Endodermal cell (in vitro differentiated cells): ENCODE results near the gene MLLT1. TPM values are rescaled to one million over a fixed set of nuclear protein-coding genes. Genes with fewer than 3 reads are reported as not detected.

Source experiments
- DNase-seq: peaks from one replicate; pipeline ENCODE4 v3.0.0-alpha.2; 2017
- H3K27ac ChIP-seq: 2 replicates; pipeline ENCODE4 v1.5.1; 2013; ENCODE audit warnings: mild to moderate bottlenecking, low read depth, low read length, moderate library complexity
- H3K27me3 ChIP-seq: 2 replicates; pipeline ENCODE4 v1.6.1; 2013; ENCODE audit warnings: mild to moderate bottlenecking, low read length, moderate library complexity; ENCODE audit not compliant: insufficient read depth, control insufficient read depth, poor library complexity, severe bottlenecking
- H3K36me3 ChIP-seq: 2 replicates; pipeline ENCODE4 v1.7.0; 2013; ENCODE audit warnings: mild to moderate bottlenecking, low read length, moderate library complexity; ENCODE audit not compliant: control insufficient read depth, insufficient read depth
- H3K4me1 ChIP-seq: one replicate; pipeline ENCODE4 v1.7.0; 2013; ENCODE audit warnings: low read length; ENCODE audit not compliant: control insufficient read depth, insufficient read depth
- H3K4me3 ChIP-seq: 2 replicates; pipeline ENCODE4 v1.5.1; 2013; ENCODE audit warnings: mild to moderate bottlenecking, low read length, moderate library complexity
- H3K9ac ChIP-seq: 2 replicates; pipeline ENCODE4 v1.6.1; 2013; ENCODE audit warnings: mild to moderate bottlenecking, low read length, moderate library complexity; ENCODE audit not compliant: poor library complexity, severe bottlenecking; ENCODE audit errors: extremely low read depth
- H3K9me3 ChIP-seq: 2 replicates; pipeline ENCODE4 v1.6.1; 2013; ENCODE audit warnings: mild to moderate bottlenecking, low read length, moderate library complexity; ENCODE audit not compliant: control insufficient read depth
- H3K27ac Mint-ChIP-seq: 2 replicates; pipeline ENCODE4 v1.8.0; 2020; ENCODE audit warnings: mixed read lengths
- H3K27me3 Mint-ChIP-seq: 2 replicates; pipeline ENCODE4 v1.8.0; 2021; ENCODE audit warnings: mild to moderate bottlenecking, mixed read lengths; ENCODE audit not compliant: insufficient read depth
- H3K36me3 Mint-ChIP-seq: 2 replicates; pipeline ENCODE4 v1.8.0; 2020; ENCODE audit warnings: low read depth, mixed read lengths
- H3K4me1 Mint-ChIP-seq: 2 replicates; pipeline ENCODE4 v1.8.0; 2020; ENCODE audit warnings: mixed read lengths
- H3K4me3 Mint-ChIP-seq: 2 replicates; pipeline ENCODE4 v1.8.0; 2020; ENCODE audit warnings: mild to moderate bottlenecking, moderate library complexity, mixed read lengths
- H3K9me3 Mint-ChIP-seq: 2 replicates; pipeline ENCODE4 v1.8.0; 2020; ENCODE audit warnings: mild to moderate bottlenecking, mixed read lengths
- WGBS, 2 experiments: methylation state at CpG; one replicate each; pipeline versions ENCODE4 v1.1.5 to v1.1.7; 2013; ENCODE audit warnings: missing lambda C conversion rate in 2 of 2, mixed read lengths in 1 of 2; ENCODE audit not compliant: insufficient coverage in 1 of 2, insufficient read length in 1 of 2; 5-methylcytosine and 5-hydroxymethylcytosine counted together
- total RNA-seq, 2 donors: library from RNA; stranded (reverse); fragmentation: NEBNext Ultra II Directional in 1 of 2; extraction: Animal tissue kit (Norgen Biotek cat#: 25700) in 1 of 2; gene quantifications; 2 replicates in 1 of 2; 3 replicates in 1 of 2; pipeline ENCODE4 v1.2.1, GENCODE V29; 2021
- TF ChIP-seq, protein P1 (sequence below): fragments of 200-600 bp; sonication (generic); conservative IDR thresholded peaks from 2 replicates; pipeline ENCODE4 v1.5.0; 2021; ENCODE audit warnings: antibody characterized with exemption, mild to moderate bottlenecking

MLLT1 gene
- total RNA-seq, 2 donors from 2014 or later: 50.1 to 51.8 TPM

- H3K36me3 ChIP-seq: peaks cover 20% of the 10 kb centered on the region
- H3K9me3 ChIP-seq: no peaks in the 10 kb centered on the region
- H3K4me1 ChIP-seq: peaks cover 15% of the 10 kb centered on the region
- no peaks in the 10 kb centered on the region for H3K27me3 ChIP-seq
- no peak overlapping the region for H3K27ac ChIP-seq
- H3K4me1 Mint-ChIP-seq: peaks cover 5% of the 10 kb centered on the region
- TF ChIP-seq, protein P1, sequence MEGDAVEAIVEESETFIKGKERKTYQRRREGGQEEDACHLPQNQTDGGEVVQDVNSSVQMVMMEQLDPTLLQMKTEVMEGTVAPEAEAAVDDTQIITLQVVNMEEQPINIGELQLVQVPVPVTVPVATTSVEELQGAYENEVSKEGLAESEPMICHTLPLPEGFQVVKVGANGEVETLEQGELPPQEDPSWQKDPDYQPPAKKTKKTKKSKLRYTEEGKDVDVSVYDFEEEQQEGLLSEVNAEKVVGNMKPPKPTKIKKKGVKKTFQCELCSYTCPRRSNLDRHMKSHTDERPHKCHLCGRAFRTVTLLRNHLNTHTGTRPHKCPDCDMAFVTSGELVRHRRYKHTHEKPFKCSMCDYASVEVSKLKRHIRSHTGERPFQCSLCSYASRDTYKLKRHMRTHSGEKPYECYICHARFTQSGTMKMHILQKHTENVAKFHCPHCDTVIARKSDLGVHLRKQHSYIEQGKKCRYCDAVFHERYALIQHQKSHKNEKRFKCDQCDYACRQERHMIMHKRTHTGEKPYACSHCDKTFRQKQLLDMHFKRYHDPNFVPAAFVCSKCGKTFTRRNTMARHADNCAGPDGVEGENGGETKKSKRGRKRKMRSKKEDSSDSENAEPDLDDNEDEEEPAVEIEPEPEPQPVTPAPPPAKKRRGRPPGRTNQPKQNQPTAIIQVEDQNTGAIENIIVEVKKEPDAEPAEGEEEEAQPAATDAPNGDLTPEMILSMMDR: no peak
- 94% methylated on average over 12 to 17 of the region's 17 CpGs for WGBS, 2 experiments
- no peaks in the 10 kb centered on the region for H3K9me3 Mint-ChIP-seq
- H3K36me3 Mint-ChIP-seq: peaks cover 15% of the 10 kb centered on the region
- no peak for DNase-seq
- no peak overlapping the region for H3K4me3 Mint-ChIP-seq
- H3K4me3 ChIP-seq: no peak overlapping the region
- no peak overlapping the region for H3K27ac Mint-ChIP-seq
- no peak overlapping the region for H3K9ac ChIP-seq
- H3K27me3 Mint-ChIP-seq: no peaks in the 10 kb centered on the region
These were observed 58.4 kb downstream of the MLLT1 start for GRCh38 chr19:6221220-6221877.

DNA sequence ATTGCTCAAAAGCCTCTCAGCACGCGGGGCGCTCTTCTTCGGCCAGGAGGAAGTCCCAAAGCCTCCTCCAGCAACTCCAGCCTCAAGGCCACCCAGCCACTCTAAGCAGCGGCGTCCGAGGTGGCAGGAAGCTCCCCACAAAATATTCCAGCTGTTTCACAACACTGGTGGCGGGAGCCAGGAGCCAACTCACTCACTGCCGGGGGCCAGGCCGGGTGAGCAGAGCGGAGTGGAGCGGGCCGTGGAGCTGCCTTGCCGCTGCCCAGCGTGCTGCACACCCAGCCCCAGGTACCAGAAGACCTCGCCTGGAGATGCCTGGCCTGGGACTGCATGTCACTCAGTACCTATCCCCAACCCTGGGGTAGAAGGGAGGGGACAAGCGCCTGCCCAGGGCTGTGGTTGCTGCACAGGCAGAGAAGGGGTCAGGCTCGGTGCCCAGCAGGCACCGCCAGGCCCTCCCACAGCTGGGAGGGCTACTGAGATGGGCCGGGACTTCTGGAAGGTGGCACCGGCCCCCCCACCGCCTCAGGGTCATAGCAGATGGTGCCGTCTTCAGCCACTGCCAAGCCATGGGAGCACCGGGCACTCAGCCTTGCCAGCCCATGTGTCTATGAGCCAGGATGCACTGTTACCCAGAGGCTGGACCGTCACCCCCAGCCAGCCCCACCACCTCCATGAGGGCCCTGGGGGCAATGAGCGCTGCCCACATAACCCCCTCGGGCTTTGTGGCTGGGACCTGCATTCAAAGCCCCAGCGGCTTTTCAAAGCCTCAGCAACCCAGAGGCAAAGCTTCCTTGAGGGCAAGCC lies 59.2 kb downstream of the MLLT1 start:
- Histone ChIP-seq H3K27ac (no peak overlapping the region), H3K9me3 (no peaks in the 10 kb centered on the region), H3K4me1 (peaks cover 15% of the 10 kb centered on the region), H3K36me3 (peaks cover 15% of the 10 kb centered on the region), H3K27me3 (no peaks in the 10 kb centered on the region), H3K4me3 (no peak overlapping the region), H3K9ac (no peak overlapping the region)
- WGBS, 2 experiments: 93 to 95% methylated on average over 16 to 28 of the region's 28 CpGs
- Mint-ChIP-seq H3K36me3 (peaks cover 10% of the 10 kb centered on the region), H3K4me1 (peaks cover 5% of the 10 kb centered on the region), H3K27ac (no peak overlapping the region), H3K27me3 (no peaks in the 10 kb centered on the region), H3K4me3 (no peak overlapping the region), H3K9me3 (no peaks in the 10 kb centered on the region)
- TF ChIP-seq, protein P1: no peak
- DNase-seq: no peak

DNA sequence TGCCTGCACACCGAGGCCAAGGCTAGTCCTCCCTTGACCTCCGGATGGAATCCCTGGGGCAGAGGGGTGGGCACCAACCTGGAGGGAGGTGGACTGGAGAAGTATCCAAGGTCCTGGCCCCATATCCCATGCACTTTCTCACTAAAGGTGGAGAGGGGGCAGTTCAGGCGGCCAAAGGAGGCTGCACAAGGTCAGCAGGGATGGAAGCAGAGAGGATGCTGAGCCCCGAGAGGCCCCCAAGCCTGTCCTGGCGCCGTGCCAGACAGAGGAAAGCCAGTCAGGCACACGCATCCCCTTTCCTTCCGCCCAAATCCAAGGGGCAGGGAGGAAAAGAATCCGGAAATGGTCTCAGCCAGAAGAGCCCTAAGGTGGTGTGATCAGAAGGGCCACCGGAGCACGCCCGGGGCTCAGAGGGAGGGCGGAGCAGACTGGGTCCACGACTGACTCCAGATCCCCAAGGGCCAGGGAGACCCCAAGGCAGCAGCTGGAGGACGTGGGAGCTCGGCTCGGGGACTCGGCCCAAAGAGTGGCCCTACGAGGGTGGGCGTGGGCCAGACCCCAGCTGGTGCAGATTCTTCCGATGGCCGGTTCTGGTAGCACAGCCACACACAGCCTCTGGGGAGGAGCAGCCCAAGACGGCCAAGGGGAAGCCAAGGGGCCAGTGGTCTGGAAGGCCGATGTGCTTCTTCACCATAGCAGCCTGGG lies 60.0 kb downstream of the MLLT1 start:
- no peak overlapping the region for H3K27ac Mint-ChIP-seq
- H3K27me3 ChIP-seq: no peaks in the 10 kb centered on the region
- H3K27ac ChIP-seq: peak overlapping the region; percentile 38
- peaks cover 5% of the 10 kb centered on the region for H3K4me1 Mint-ChIP-seq
- DNase-seq: no peak
- H3K4me3 ChIP-seq: no peak overlapping the region
- peaks cover 15% of the 10 kb centered on the region for H3K4me1 ChIP-seq
- no peak overlapping the region for H3K9ac ChIP-seq
- WGBS, 2 experiments: 91 to 100% methylated on average over 7 to 24 of the region's 24 CpGs
- no peaks in the 10 kb centered on the region for H3K9me3 Mint-ChIP-seq
- H3K36me3 Mint-ChIP-seq: peaks cover 7% of the 10 kb centered on the region
- H3K4me3 Mint-ChIP-seq: no peak overlapping the region
- no peaks in the 10 kb centered on the region for H3K9me3 ChIP-seq
- TF ChIP-seq, protein P1: no peak
- peaks cover 15% of the 10 kb centered on the region for H3K36me3 ChIP-seq
- H3K27me3 Mint-ChIP-seq: no peaks in the 10 kb centered on the region
